SK-N-SH (cell line): Measurements from ENCODE around the gene PIAS1. TPM values are rescaled to one million over a fixed set of nuclear protein-coding genes. Genes with fewer than 3 reads are reported as not detected.

ENCODE experiments used
- CTCF ChIA-PET: fragments of 300-600, 350-600 bp; formaldehyde crosslinking; extraction: SDS; loops from one replicate; lab custom pipeline; 2021; lab: Yijun Ruan, JAX
- POLR2A ChIA-PET: fragments of 350-600 bp; sonication (Branson Sonifier 250); formaldehyde crosslinking; extraction: SDS; loops from one replicate; lab custom pipeline; 2020; ENCODE audit warnings: antibody characterized with exemption, inconsistent platforms; lab: Yijun Ruan, JAX
- DNase-seq: peaks from one replicate; pipeline ENCODE4 v3.0.0; 2012
- H2AFZ ChIP-seq: fragments of 200-600 bp; sonication (generic); 2 replicates; pipeline ENCODE4 v1.8.1; 2016; ENCODE audit warnings: antibody characterized with exemption, mild to moderate bottlenecking, low read depth
- H3F3A ChIP-seq: fragments of 200-600 bp; sonication (generic); replicated peaks from 2 replicates; pipeline ENCODE3; 2016; ENCODE audit warnings: antibody characterized with exemption, mild to moderate bottlenecking; ENCODE audit not compliant: insufficient read depth
- H3K27ac ChIP-seq, 2 experiments: fragments of 200-500 bp in 1 of 2; fragments of 200-600 bp in 1 of 2; sonication (Bioruptor generic) in 1 of 2; sonication (generic), shearing (Covaris generic) in 1 of 2; 2 replicates each; pipeline versions ENCODE4 v1.5.1 to v1.6.1; 2014 to 2016; ENCODE audit warnings: low read depth in 2 of 2, inconsistent platforms in 1 of 2, low read length in 1 of 2, mild to moderate bottlenecking in 1 of 2, mixed read lengths in 1 of 2
- H3K27me3 ChIP-seq: fragments of 200-600 bp; sonication (generic), shearing (Covaris generic); 2 replicates; pipeline ENCODE4 v1.6.1; 2016; ENCODE audit warnings: mixed run types; ENCODE audit not compliant: insufficient read depth
- H3K36me3 ChIP-seq, 2 experiments: fragments of 200-500 bp in 1 of 2; fragments of 200-600 bp in 1 of 2; sonication (Bioruptor generic) in 1 of 2; sonication (generic) in 1 of 2; replicated peaks in 1 of 2; 2 replicates each; pipeline versions ENCODE3 to v1.5.1; 2014 to 2016; ENCODE audit warnings: low read length in 1 of 2, mild to moderate bottlenecking in 1 of 2; ENCODE audit not compliant: insufficient read depth in 2 of 2, control insufficient read depth in 1 of 2
- H3K4me1 ChIP-seq, 2 experiments: fragments of 200-500 bp in 1 of 2; fragments of 200-600 bp in 1 of 2; sonication (Bioruptor generic) in 1 of 2; sonication (generic), shearing (Covaris generic) in 1 of 2; 2 replicates each; pipeline versions ENCODE4 v1.5.1 to v1.6.1; 2014 to 2016; ENCODE audit warnings: low read depth in 1 of 2, low read length in 1 of 2, mixed run types in 1 of 2; ENCODE audit not compliant: insufficient read depth in 2 of 2, control insufficient read depth in 1 of 2
- H3K4me2 ChIP-seq: fragments of 200-600 bp; sonication (generic), shearing (Covaris generic); 2 replicates; pipeline ENCODE4 v1.6.1; 2017; ENCODE audit warnings: mixed run types
- H3K4me3 ChIP-seq, 2 experiments: fragments of 200-500 bp in 1 of 2; fragments of 200-600 bp in 1 of 2; sonication (Bioruptor generic) in 1 of 2; sonication (generic), shearing (Covaris generic) in 1 of 2; 2 replicates each; pipeline versions ENCODE4 v1.5.1 to v1.8.1; 2014 to 2016; ENCODE audit warnings: low read depth in 2 of 2, inconsistent platforms in 1 of 2, low read length in 1 of 2, mild to moderate bottlenecking in 1 of 2, mixed read lengths in 1 of 2, moderate library complexity in 1 of 2
- H3K79me2 ChIP-seq: fragments of 200-600 bp; sonication (generic); 2 replicates; pipeline ENCODE4 v1.8.1; 2017; ENCODE audit warnings: mild to moderate bottlenecking; ENCODE audit not compliant: insufficient read depth
- H3K9ac ChIP-seq: fragments of 200-600 bp; sonication (generic); 2 replicates; pipeline ENCODE4 v1.6.1; 2017; ENCODE audit warnings: mixed run types
- H3K9me2 ChIP-seq: fragments of 200-600 bp; sonication (generic); 2 replicates; pipeline ENCODE4 v1.6.1; 2017; ENCODE audit warnings: mixed run types
- H3K9me3 ChIP-seq: fragments of 200-600 bp; sonication (generic); 2 replicates; pipeline ENCODE4 v1.6.1; 2017; ENCODE audit warnings: mixed run types, mild to moderate bottlenecking, moderate library complexity
- H4K20me1 ChIP-seq: fragments of 200-600 bp; sonication (generic); 2 replicates; pipeline ENCODE4 v1.6.1; 2017; ENCODE audit warnings: mild to moderate bottlenecking, mixed run types; ENCODE audit not compliant: insufficient read depth
- CHD2 ChIP-seq: fragments of 150-350 bp; IDR thresholded peaks from 2 replicates; pipeline ENCODE4 v1.6.1; 2018; ENCODE audit warnings: low read length; ENCODE audit not compliant: partially characterized antibody
- EP300 ChIP-seq, 2 experiments: IDR thresholded peaks; 2 replicates each; pipeline versions ENCODE4 v1.4.0 to v1.6.1; 2012; ENCODE audit warnings: borderline replicate concordance in 1 of 2, low read depth in 1 of 2, low read length in 1 of 2
- FOXM1 ChIP-seq: IDR thresholded peaks from 2 replicates; pipeline ENCODE4 v1.4.0; 2012; ENCODE audit warnings: low read depth, mild to moderate bottlenecking
- MEF2A ChIP-seq: IDR thresholded peaks from 2 replicates; pipeline ENCODE4 v1.4.0; 2012; ENCODE audit warnings: low read depth, borderline replicate concordance
- MXI1 ChIP-seq: IDR thresholded peaks from 2 replicates; pipeline ENCODE4 v1.6.1; 2012; ENCODE audit warnings: mild to moderate bottlenecking, low read depth, low read length, improper control_type of control experiment
- NRF1 ChIP-seq: IDR thresholded peaks from 2 replicates; pipeline ENCODE4 v1.6.1; 2012; ENCODE audit warnings: low read depth, mild to moderate bottlenecking, low read length
- PBX3 ChIP-seq: IDR thresholded peaks from 2 replicates; pipeline ENCODE4; 2012
- RCOR1 ChIP-seq: fragments of 150-350 bp; IDR thresholded peaks from 2 replicates; pipeline ENCODE4 v1.6.1; 2017; ENCODE audit warnings: antibody characterized with exemption, low read length
- REST ChIP-seq: IDR thresholded peaks from 2 replicates; pipeline ENCODE4 v1.6.1; 2012; ENCODE audit warnings: mild to moderate bottlenecking, low read depth, low read length, moderate library complexity
- SMC3 ChIP-seq: IDR thresholded peaks from 2 replicates; pipeline ENCODE4 v1.6.1; 2012; ENCODE audit warnings: low read depth, low read length, improper control_type of control experiment
- TEAD4 ChIP-seq: IDR thresholded peaks from 2 replicates; pipeline ENCODE4 v1.4.0; 2012; ENCODE audit warnings: mild to moderate bottlenecking, borderline replicate concordance; ENCODE audit not compliant: insufficient read depth
- USF1 ChIP-seq: IDR thresholded peaks from 2 replicates; pipeline ENCODE4 v1.4.0; 2012; ENCODE audit warnings: low read depth, borderline replicate concordance
- YY1 ChIP-seq: IDR thresholded peaks from 2 replicates; pipeline ENCODE4 v1.4.0; 2012; ENCODE audit warnings: low read depth, mild to moderate bottlenecking
- WGBS: methylation state at CpG from one replicate; pipeline ENCODE4 v1.1.6; 2017; ENCODE audit warnings: low lambda C conversion rate; 5-methylcytosine and 5-hydroxymethylcytosine counted together
- polyA plus RNA-seq, 3 experiments: library from polyadenylated mRNA; depleted of rRNA; stranded (reverse); fragments of >200 nt; gene quantifications; 2 replicates each; pipeline ENCODE4 v1.2.3, GENCODE V29; 2012

Gene PIAS1
- polyA plus RNA-seq, 1 of the 3 experiments (the other 2 are of a cell fraction), result 9.0 TPM

GRCh38 chr15:68206711-68207151, 152.6 kb downstream of the PIAS1 start:
- no peak overlapping the region for H3K9ac ChIP-seq
- no peak for TF ChIP-seq TEAD4
- TF ChIP-seq USF1, result no peak
- TF ChIP-seq EP300 (IDR thresholded peaks at IDR 0.05; ENCODE audit: borderline replicate concordance in 1 of 2, low read depth in 1 of 2, low read length in 1 of 2), result no peak
- no peak for TF ChIP-seq YY1
- no peak overlapping the region for H2AFZ ChIP-seq
- no peaks in the 10 kb centered on the region for H3F3A ChIP-seq
- H3K27ac ChIP-seq, result no peak overlapping the region
- H3K4me3 ChIP-seq, result no peak overlapping the region
- H3K27me3 ChIP-seq, result no peaks in the 10 kb centered on the region
- H3K9me2 ChIP-seq, result no peaks in the 10 kb centered on the region
- WGBS, result 98% methylated on average over 12 of the region's 12 CpGs
- H3K79me2 ChIP-seq, result peaks cover 7% of the 10 kb centered on the region; the same call in 1 of the 2 replicates
- H3K4me1 ChIP-seq, result peaks cover 0 to 22% of the 10 kb centered on the region in 2 experiments; a peak in 1 of 4 replicates
- peaks cover 0 to 2% of the 10 kb centered on the region in 2 experiments for H3K36me3 ChIP-seq
- H3K4me2 ChIP-seq, result no peak overlapping the region
- H4K20me1 ChIP-seq, result 0 out of 2 replicates have a peak, but pooled peaks cover 6% of the 10 kb centered on the region
- CTCF ChIA-PET, result no interaction called here
- no peak for DNase-seq
- H3K9me3 ChIP-seq, result no peaks in the 10 kb centered on the region
- POLR2A ChIA-PET, result no interaction called here

GRCh38 chr15:68207176-68207935, 153.2 kb downstream of the PIAS1 start:
- Histone ChIP-seq H3K9me2 (no peaks in the 10 kb centered on the region), H3K9ac (no peak overlapping the region), H3K4me3 (no peak overlapping the region), H3K4me1 (peaks cover 0 to 19% of the 10 kb centered on the region in 2 experiments; a peak in 1 of 4 replicates), H3K27me3 (no peaks in the 10 kb centered on the region), H3K4me2 (no peak overlapping the region), H3K36me3 (peaks cover 0 to 2% of the 10 kb centered on the region in 2 experiments), H3K9me3 (no peaks in the 10 kb centered on the region), H3K79me2 (peaks cover 7% of the 10 kb centered on the region), H3F3A (peaks cover 2% of the 10 kb centered on the region), H3K27ac (no peak overlapping the region; a peak in 1 of 4 replicates), H2AFZ (no peak overlapping the region), H4K20me1 (0 out of 2 replicates have a peak, but pooled peaks cover 6% of the 10 kb centered on the region)
- no peak for DNase-seq
- WGBS, result 89% methylated on average over 11 of the region's 12 CpGs
- no peak for TF ChIP-seq RCOR1
- no peak for TF ChIP-seq FOXM1
- no peak for TF ChIP-seq NRF1
- TF ChIP-seq CHD2, result no peak
- no peak for TF ChIP-seq SMC3
- TF ChIP-seq REST, result no peak
- TF ChIP-seq PBX3, result no peak
- no peak for TF ChIP-seq MEF2A
- TF ChIP-seq TEAD4, result no peak
- no peak for TF ChIP-seq MXI1
- POLR2A ChIA-PET, result no interaction called here
- CTCF ChIA-PET, result no interaction called here
